GM23248 (cell line): ENCODE results near the gene DOCK10. TPM values are rescaled to one million over a fixed set of nuclear protein-coding genes. Genes with fewer than 3 reads are reported as not detected.
A peak's percentile ranks its signal among the peaks of the same experiment; 100 is the strongest.

Source experiments
- DNase-seq: peaks from one replicate; pipeline ENCODE4 v3.0.0-alpha.2; 2015
- H2AFZ ChIP-seq: fragments of 200-600 bp; sonication (generic); 2 replicates; pipeline ENCODE4 v1.6.1; 2016; ENCODE audit warnings: antibody characterized with exemption
- H3F3A ChIP-seq: fragments of 200-600 bp; sonication (generic); 2 replicates; pipeline ENCODE4 v1.6.1; 2016; ENCODE audit warnings: mild to moderate bottlenecking, antibody characterized with exemption, mixed run types; ENCODE audit not compliant: insufficient read depth
- H3K27ac ChIP-seq: fragments of 200-600 bp; sonication (generic); 2 replicates; pipeline ENCODE4 v1.5.1; 2016; ENCODE audit warnings: mild to moderate bottlenecking
- H3K27me3 ChIP-seq: fragments of 200-600 bp; sonication (generic); replicated peaks from 2 replicates; pipeline ENCODE4 v1.6.1; 2016; ENCODE audit warnings: mild to moderate bottlenecking; ENCODE audit not compliant: insufficient read depth
- H3K36me3 ChIP-seq: fragments of 200-600 bp; sonication (generic); 2 replicates; pipeline ENCODE4 v1.6.1; 2016; ENCODE audit warnings: low read depth, mild to moderate bottlenecking
- H3K4me1 ChIP-seq: fragments of 200-600 bp; sonication (generic); 2 replicates; pipeline ENCODE4 v1.6.1; 2016; ENCODE audit warnings: mild to moderate bottlenecking; ENCODE audit not compliant: insufficient read depth
- H3K4me2 ChIP-seq: fragments of 200-600 bp; sonication (generic); one replicate; pipeline ENCODE4 v1.6.1; 2016; ENCODE audit warnings: mild to moderate bottlenecking; ENCODE audit not compliant: unreplicated experiment
- H3K4me3 ChIP-seq: fragments of 200-600 bp; sonication (generic); 2 replicates; pipeline ENCODE4 v1.5.1; 2016; ENCODE audit warnings: mild to moderate bottlenecking
- H3K79me2 ChIP-seq: fragments of 200-600 bp; sonication (generic); 2 replicates; pipeline ENCODE4 v1.6.1; 2016; ENCODE audit warnings: mild to moderate bottlenecking; ENCODE audit not compliant: insufficient read depth
- H3K9ac ChIP-seq: fragments of 200-600 bp; sonication (generic); 2 replicates; pipeline ENCODE4 v1.6.1; 2016; ENCODE audit warnings: mild to moderate bottlenecking
- H3K9me2 ChIP-seq: fragments of 200-600 bp; sonication (generic); 2 replicates; pipeline ENCODE4 v1.6.1; 2016; ENCODE audit warnings: mixed run types, mild to moderate bottlenecking, moderate library complexity; ENCODE audit not compliant: insufficient read depth
- H3K9me3 ChIP-seq: fragments of 200-600 bp; sonication (generic); one replicate; pipeline ENCODE4 v1.6.1; 2017; ENCODE audit warnings: low read depth
- H4K20me1 ChIP-seq: fragments of 200-600 bp; sonication (generic); 2 replicates; pipeline ENCODE4 v1.6.0; 2016; ENCODE audit not compliant: insufficient read depth
- EZH2 ChIP-seq: fragments of 200-600 bp; sonication (generic); IDR thresholded peaks from 2 replicates; pipeline ENCODE4 v1.6.1; 2018; ENCODE audit warnings: antibody characterized with exemption, mild to moderate bottlenecking; ENCODE audit not compliant: insufficient read depth, poor library complexity, severe bottlenecking
- EZH2phosphoT487 ChIP-seq: fragments of 200-600 bp; sonication (generic); IDR thresholded peaks from 2 replicates; pipeline ENCODE4 v1.6.1; 2018; ENCODE audit warnings: antibody characterized with exemption, moderate library complexity, mild to moderate bottlenecking, low read depth; ENCODE audit not compliant: insufficient read depth
- WGBS, 2 experiments: methylation state at CpG; one replicate each; pipeline ENCODE4 v1.1.6; 2015 to 2017; ENCODE audit warnings: low lambda C conversion rate in 2 of 2, low coverage in 1 of 2; ENCODE audit errors: missing lambda C conversion rate in 2 of 2; 5-methylcytosine and 5-hydroxymethylcytosine counted together
- in situ Hi-C: fragments of 300-500 bp; cut with MboI; formaldehyde crosslinking; loops from 2 replicates; pipeline ENCODE4 v1.15.0; 2020
- polyA plus RNA-seq: library from polyadenylated mRNA; unstranded; fragments of >200 nt; fragmentation: Nextera tagmentation; extraction: Ambion mirVana; gene quantifications from 2 replicates; pipeline ENCODE4 v1.2.1, GENCODE V29; 2016
- total RNA-seq: library from RNA; depleted of rRNA; stranded (reverse); fragments of >200 nt; shearing (Covaris generic); gene quantifications from 2 replicates; pipeline ENCODE4 v1.2.3, GENCODE V29; 2014

Gene DOCK10
- total and polyA plus RNA-seq, 2 experiments from 2014 or later: 8.5 to 19.2 TPM

DNA sequence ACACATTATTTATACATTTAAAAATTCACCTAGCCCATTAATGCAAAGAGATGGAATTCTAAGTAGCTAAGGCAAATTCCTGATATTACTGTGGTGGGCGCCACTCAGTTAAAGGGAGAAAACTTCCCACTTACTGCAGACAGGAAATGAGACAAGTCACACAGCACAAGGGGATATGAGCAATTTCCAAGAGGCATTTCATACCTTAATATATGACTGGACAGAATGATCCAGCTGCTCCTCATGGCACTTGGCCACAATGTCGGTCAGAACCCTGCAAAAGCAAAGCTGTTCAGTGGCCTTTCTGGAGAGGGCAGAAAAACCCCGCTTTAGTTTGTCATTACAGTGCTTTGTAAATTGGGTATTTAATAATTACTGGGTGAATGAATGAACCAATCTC is 204.7 kb downstream of the DOCK10 start:
- DNase-seq: peak; percentile 94
- in situ Hi-C loops: no loop called here
- H3K4me3 ChIP-seq: no peak overlapping the region
- no peak for TF ChIP-seq EZH2
- no peak for TF ChIP-seq EZH2phosphoT487
- H3F3A ChIP-seq: peaks cover 46% of the 10 kb centered on the region
- no peaks in the 10 kb centered on the region for H3K27me3 ChIP-seq
- peak overlapping the region; percentile 61 for H3K27ac ChIP-seq
- no peaks in the 10 kb centered on the region for H3K9me3 ChIP-seq
- H3K4me1 ChIP-seq: peaks cover 28% of the 10 kb centered on the region
- H3K36me3 ChIP-seq: peaks cover 37% of the 10 kb centered on the region
- no peaks in the 10 kb centered on the region for H4K20me1 ChIP-seq
- 15 to 18% methylated on average over 3 of the region's 3 CpGs for WGBS, 2 experiments
- H3K79me2 ChIP-seq: no peaks in the 10 kb centered on the region
- H2AFZ ChIP-seq: no peak overlapping the region
- no peaks in the 10 kb centered on the region for H3K9me2 ChIP-seq
- H3K4me2 ChIP-seq: peak overlapping the region; percentile 64
- no peak overlapping the region for H3K9ac ChIP-seq

DNA sequence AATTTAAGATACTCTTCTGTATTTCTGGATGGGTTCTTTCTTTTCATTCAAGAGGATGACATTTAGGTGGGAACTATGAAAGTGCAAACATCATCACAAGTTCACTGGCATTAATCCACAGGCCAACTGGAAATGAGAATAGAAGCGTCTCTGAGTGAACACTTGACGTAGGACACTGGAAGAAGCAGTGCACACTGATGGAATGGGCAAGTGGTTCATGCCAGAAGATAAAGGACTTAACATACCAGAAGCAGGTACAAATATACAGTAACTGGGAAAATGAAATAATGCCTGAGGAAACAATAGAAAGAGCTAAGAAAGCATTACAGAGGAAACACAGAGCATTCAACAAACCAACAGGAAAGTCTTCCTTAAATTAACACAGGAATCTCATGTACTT is 205.2 kb downstream of the DOCK10 start:
- Histone ChIP-seq H3K4me2 (peak overlapping the region; percentile 64), H3K4me3 (no peak overlapping the region; the same call in 1 of the 2 replicates), H3K9me3 (no peaks in the 10 kb centered on the region), H3K9me2 (no peaks in the 10 kb centered on the region), H3F3A (peaks cover 46% of the 10 kb centered on the region), H3K27me3 (no peaks in the 10 kb centered on the region), H3K27ac (peak overlapping the region; percentile 61), H3K4me1 (peaks cover 28% of the 10 kb centered on the region), H3K36me3 (peaks cover 37% of the 10 kb centered on the region), H2AFZ (no peak overlapping the region), H3K9ac (no peak overlapping the region), H4K20me1 (no peaks in the 10 kb centered on the region), H3K79me2 (no peaks in the 10 kb centered on the region)
- 96 to 97% methylated on average over 2 of the region's 2 CpGs for WGBS, 2 experiments
- TF ChIP-seq EZH2: no peak
- TF ChIP-seq EZH2phosphoT487: no peak
- in situ Hi-C loops: no loop called here
- no peak for DNase-seq

- Histone ChIP-seq H3K36me3 (peaks cover 32% of the 10 kb centered on the region), H4K20me1 (no peaks in the 10 kb centered on the region), H3K9ac (no peak overlapping the region), H3K79me2 (no peaks in the 10 kb centered on the region), H3K4me3 (no peak overlapping the region), H3K27ac (peak overlapping the region; percentile 39), H3F3A (peaks cover 46% of the 10 kb centered on the region), H2AFZ (no peak overlapping the region), H3K4me1 (peaks cover 28% of the 10 kb centered on the region), H3K27me3 (no peaks in the 10 kb centered on the region), H3K9me2 (no peaks in the 10 kb centered on the region), H3K9me3 (no peaks in the 10 kb centered on the region), H3K4me2 (no peak overlapping the region)
- in situ Hi-C loops: no loop called here
- DNase-seq: peak; percentile 68
- TF ChIP-seq EZH2phosphoT487 (no peak), EZH2 (no peak)
Observed at GRCh38 chr2:224836263-224836662, 206.0 kb downstream of the DOCK10 start.

GRCh38 chr2:224835405-224835804 is 206.9 kb downstream of the DOCK10 start:
- in situ Hi-C loops: no loop called here
- Histone ChIP-seq H2AFZ (no peak overlapping the region), H3F3A (peaks cover 43% of the 10 kb centered on the region), H3K9me2 (no peaks in the 10 kb centered on the region), H3K79me2 (no peaks in the 10 kb centered on the region), H3K4me1 (peaks cover 28% of the 10 kb centered on the region), H3K4me3 (no peak overlapping the region), H3K9me3 (no peaks in the 10 kb centered on the region), H3K36me3 (peaks cover 25% of the 10 kb centered on the region; the same call in 1 of the 2 replicates), H3K27ac (no peak overlapping the region), H3K4me2 (no peak overlapping the region), H3K27me3 (no peaks in the 10 kb centered on the region), H4K20me1 (no peaks in the 10 kb centered on the region), H3K9ac (no peak overlapping the region)
- 87 to 92% methylated on average over 6 of the region's 6 CpGs for WGBS, 2 experiments
- TF ChIP-seq EZH2: no peak
- no peak for TF ChIP-seq EZH2phosphoT487
- DNase-seq: no peak

GRCh38 chr2:224833986-224834385 is 208.3 kb downstream of the DOCK10 start:
- WGBS, 2 experiments: 95 to 100% methylated on average over 2 of the region's 2 CpGs
- Histone ChIP-seq H3K4me2 (no peak overlapping the region), H3K79me2 (no peaks in the 10 kb centered on the region), H3K4me3 (no peak overlapping the region), H3F3A (peaks cover 30% of the 10 kb centered on the region), H3K9me3 (no peaks in the 10 kb centered on the region), H3K27me3 (no peaks in the 10 kb centered on the region), H3K4me1 (peaks cover 28% of the 10 kb centered on the region), H2AFZ (no peak overlapping the region), H4K20me1 (no peaks in the 10 kb centered on the region), H3K27ac (no peak overlapping the region), H3K36me3 (peaks cover 17% of the 10 kb centered on the region; the same call in 1 of the 2 replicates), H3K9me2 (no peaks in the 10 kb centered on the region), H3K9ac (no peak overlapping the region)
- peak; percentile 21 for DNase-seq
- in situ Hi-C loops: no loop called here
- TF ChIP-seq EZH2 (no peak), EZH2phosphoT487 (no peak)
